Dermis microvascular lymphatic vessel endothelial cell (primary cell): Measurements from ENCODE around the gene SEMA6B. TPM values are rescaled to one million over a fixed set of nuclear protein-coding genes. Genes with fewer than 3 reads are reported as not detected.

Experiments
- DNase-seq, 2 donors: peaks; one replicate each; pipeline versions ENCODE4 v3.0.0 to v3.0.0-alpha.2; 2010; ENCODE audit warnings: low read depth in 2 of 2
- total RNA-seq: library from RNA; depleted of rRNA; stranded (reverse); fragments of >200 nt; gene quantifications from 2 replicates; pipeline ENCODE4 v1.2.1, GENCODE V29; 2014

SEMA6B gene
- total RNA-seq, 1 donor from 2014 or later: 47.2 TPM

DNA sequence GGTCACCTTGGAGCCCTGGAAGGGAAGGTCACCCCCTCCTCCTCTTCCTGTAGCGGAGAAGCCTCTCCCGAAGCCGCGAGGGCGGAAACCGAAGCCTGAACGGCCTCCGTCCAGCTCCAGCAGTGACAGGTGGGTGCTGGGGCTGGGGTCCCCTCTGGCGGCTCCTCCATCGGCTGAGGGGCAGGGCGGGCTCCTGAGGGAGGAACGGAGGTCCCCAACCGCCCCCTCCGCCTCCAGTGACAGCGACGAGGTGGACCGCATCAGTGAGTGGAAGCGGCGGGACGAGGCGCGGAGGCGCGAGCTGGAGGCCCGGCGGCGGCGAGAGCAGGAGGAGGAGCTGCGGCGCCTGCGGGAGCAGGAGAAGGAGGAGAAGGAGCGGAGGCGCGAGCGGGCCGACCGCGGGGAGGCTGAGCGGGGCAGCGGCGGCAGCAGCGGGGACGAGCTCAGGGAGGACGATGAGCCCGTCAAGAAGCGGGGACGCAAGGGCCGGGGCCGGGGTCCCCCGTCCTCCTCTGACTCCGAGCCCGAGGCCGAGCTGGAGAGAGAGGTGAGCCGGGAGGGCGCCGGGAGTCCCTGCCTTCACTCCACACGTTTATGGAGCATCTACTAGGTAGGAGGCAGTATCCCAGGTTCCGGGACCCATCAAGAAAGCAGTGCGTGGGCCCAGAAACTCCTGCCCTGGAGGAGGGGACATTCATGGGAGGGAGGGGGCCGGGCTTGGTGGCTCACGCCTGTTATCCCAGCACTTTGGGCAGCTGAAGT is 65.4 kb downstream of the SEMA6B start:
- no peak for DNase-seq

DNA sequence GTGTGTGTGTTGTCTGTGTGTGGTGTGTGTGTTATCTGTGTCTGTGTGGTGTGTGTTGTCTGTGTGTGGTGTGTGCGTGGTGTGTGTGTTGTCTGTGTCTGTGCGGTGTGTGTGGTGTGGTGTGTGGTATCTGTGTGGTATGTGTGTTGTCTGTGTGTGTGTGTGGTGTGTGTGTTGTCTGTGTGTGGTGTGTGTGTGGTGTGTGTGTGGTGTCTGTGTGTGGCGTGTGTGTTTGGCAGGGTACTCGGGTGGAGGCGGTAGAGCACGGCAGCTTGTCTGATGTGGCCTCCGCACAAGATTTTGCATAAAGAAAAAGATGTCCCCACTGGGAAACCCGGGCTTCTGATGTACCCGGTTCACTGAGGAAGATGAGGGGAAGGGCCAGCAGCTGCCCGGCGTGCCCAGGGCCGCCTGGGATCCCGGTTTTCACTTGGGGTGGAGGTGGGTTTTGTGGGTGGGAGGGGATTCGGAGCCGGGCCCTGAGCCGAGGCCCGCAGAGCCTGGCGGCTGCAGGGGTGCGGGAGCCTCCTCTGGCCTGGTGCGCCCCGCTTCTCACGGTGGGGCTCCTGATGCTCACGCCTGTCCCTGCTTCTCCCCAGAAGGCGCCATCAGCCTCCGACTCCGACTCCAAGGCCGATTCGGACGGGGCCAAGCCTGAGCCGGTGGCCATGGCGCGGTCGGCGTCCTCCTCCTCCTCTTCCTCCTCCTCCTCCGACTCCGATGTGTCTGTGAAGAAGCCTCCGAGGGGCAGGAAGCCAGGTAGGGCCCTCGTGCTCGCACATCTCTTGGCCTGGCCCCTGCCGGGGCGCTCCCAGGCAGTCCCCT is 66.2 kb downstream of the SEMA6B start:
- DNase-seq: no peak

Other genes with a start within 250 kb of the SEMA6B start
- 28.5 and 38.2 TPM in 2 replicates for gene STAP2, start 220.9 kb downstream of the SEMA6B start, total RNA-seq
- gene MPND, start 216.1 kb downstream of the SEMA6B start, total RNA-seq: 5.8 and 8.7 TPM in 2 replicates
- 50.6 and 85.3 TPM in 2 replicates for gene SH3GL1, start 159.1 kb downstream of the SEMA6B start, total RNA-seq
- gene CHAF1A, start 157.0 kb downstream of the SEMA6B start, total RNA-seq: 8.7 and 11.6 TPM in 2 replicates
- gene UBXN6, start 101.9 kb downstream of the SEMA6B start, total RNA-seq: 81.3 and 101 TPM in 2 replicates
- 37.3 and 41.8 TPM in 2 replicates for gene HDGFL2, start 87.4 kb downstream of the SEMA6B start, total RNA-seq
- gene PLIN4, start 41.2 kb downstream of the SEMA6B start, total RNA-seq: 0.64 and 1.4 TPM in 2 replicates
- 3.5 and 11.1 TPM in 2 replicates for gene PLIN5, start 24.5 kb downstream of the SEMA6B start, total RNA-seq
- 0.90 and 2.1 TPM in 2 replicates for gene LRG1, start 19.6 kb downstream of the SEMA6B start, total RNA-seq
- 68.8 and 83.8 TPM in 2 replicates for gene TNFAIP8L1, start 79.8 kb upstream of the SEMA6B start, total RNA-seq
- gene MYDGF, start 110.7 kb upstream of the SEMA6B start, total RNA-seq: 148 and 176 TPM in 2 replicates
- 13.0 and 20.6 TPM in 2 replicates for gene DPP9, start 164.2 kb upstream of the SEMA6B start, total RNA-seq
- gene FEM1A, start 232.1 kb upstream of the SEMA6B start, total RNA-seq: 11.6 and 16.9 TPM in 2 replicates